ENCODE measurements around the gene ZNF543. TPM values are rescaled to one million over a fixed set of nuclear protein-coding genes. Genes with fewer than 3 reads are reported as not detected.

ZNF543 gene
- total RNA-seq, 1 experiment from 2014 or later, result 5.2 TPM

GRCh38 chr19:57362419-57362818, 42.1 kb downstream of the ZNF543 start:
- H2AFZ ChIP-seq (ENCODE audit: low read length), result peak overlapping the region; percentile 90
- peak overlapping the region; percentile 55 for H3K9ac ChIP-seq (ENCODE audit: low read length)
- peak overlapping the region; percentile 85 for H3K4me2 ChIP-seq (ENCODE audit: low read length)
- no TSS peak for BruUV-seq (replicated peaks)
- no peaks in the 10 kb centered on the region for H3K9me2 ChIP-seq (replicated peaks; ENCODE audit: low read length)
- intact Hi-C loops (cut with micrococcal nuclease), result no loop called here
- CTCF ChIA-PET, result no interaction called here
- H3K79me2 ChIP-seq (ENCODE audit: low read length), result peaks cover 23% of the 10 kb centered on the region
- DNase-seq (no peak), ATAC-seq (no peak)
- H3K4me1 ChIP-seq (ENCODE audit: insufficient read depth, low read length), result peaks cover 13% of the 10 kb centered on the region
- no peaks in the 10 kb centered on the region for H4K20me1 ChIP-seq (ENCODE audit: low read length)
- H3K4me3 ChIP-seq (ENCODE audit: low read length), result peak overlapping the region; percentile 80
- no peaks in the 10 kb centered on the region for H3K9me3 ChIP-seq (ENCODE audit: low read length)
- no peaks in the 10 kb centered on the region for H3F3A ChIP-seq (ENCODE audit: low read length, unreplicated experiment)
- no peaks in the 10 kb centered on the region for H3K27me3 ChIP-seq (ENCODE audit: low read length)
- TF ChIP-seq EZH2phosphoT487 (IDR thresholded peaks at IDR 0.05; ENCODE audit: borderline replicate concordance, low read length), result no peak
- TF ChIP-seq, protein P1, sequence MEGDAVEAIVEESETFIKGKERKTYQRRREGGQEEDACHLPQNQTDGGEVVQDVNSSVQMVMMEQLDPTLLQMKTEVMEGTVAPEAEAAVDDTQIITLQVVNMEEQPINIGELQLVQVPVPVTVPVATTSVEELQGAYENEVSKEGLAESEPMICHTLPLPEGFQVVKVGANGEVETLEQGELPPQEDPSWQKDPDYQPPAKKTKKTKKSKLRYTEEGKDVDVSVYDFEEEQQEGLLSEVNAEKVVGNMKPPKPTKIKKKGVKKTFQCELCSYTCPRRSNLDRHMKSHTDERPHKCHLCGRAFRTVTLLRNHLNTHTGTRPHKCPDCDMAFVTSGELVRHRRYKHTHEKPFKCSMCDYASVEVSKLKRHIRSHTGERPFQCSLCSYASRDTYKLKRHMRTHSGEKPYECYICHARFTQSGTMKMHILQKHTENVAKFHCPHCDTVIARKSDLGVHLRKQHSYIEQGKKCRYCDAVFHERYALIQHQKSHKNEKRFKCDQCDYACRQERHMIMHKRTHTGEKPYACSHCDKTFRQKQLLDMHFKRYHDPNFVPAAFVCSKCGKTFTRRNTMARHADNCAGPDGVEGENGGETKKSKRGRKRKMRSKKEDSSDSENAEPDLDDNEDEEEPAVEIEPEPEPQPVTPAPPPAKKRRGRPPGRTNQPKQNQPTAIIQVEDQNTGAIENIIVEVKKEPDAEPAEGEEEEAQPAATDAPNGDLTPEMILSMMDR (conservative IDR thresholded peaks at IDR 0.05; ENCODE audit: low read depth, low read length), result no peak
- no peak for TF ChIP-seq EZH2 (IDR thresholded peaks at IDR 0.05; ENCODE audit: low read length, unreplicated experiment)
- H3K27ac ChIP-seq (ENCODE audit: low read length), result no peak overlapping the region; the same call in 1 of the 2 replicates
- POLR2A ChIA-PET (ENCODE audit: unreplicated experiment), result no interaction called here
- H3K36me3 ChIP-seq (ENCODE audit: low read depth, low read length), result peaks cover 20% of the 10 kb centered on the region

DNA sequence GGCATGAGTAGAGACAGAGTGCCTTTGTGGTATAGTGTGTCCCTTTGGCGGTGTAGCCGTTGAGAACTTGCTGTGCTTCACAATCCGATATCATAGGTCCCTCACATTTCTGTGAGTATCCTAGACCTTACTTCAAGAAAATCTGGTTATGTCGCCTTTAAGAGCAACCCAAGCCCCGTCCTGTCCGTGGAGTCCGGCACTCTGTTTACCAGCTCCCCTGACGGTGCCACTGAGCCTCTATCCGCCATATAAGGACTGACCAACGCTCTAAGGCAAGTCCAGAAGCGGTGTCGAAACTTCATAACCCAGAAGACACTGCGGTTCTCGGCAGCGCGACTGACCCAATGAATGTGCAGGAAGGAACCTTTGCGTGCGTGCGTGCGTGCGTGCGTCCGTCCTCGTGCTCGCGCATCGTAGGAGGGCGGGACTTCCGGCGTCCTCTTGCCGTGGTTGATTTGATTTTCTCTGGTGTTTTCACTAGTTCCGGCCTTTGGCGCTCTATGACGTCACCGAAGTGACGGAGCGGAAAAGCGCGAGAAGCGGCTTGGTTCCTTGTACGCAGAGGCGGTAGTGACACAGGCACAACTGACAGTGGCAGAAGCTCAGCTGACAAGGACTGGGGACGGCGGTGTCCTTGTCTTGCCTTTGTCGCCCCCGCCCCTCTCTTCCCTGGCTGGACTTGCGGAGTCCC, 42.9 kb downstream of the ZNF543 start, which contains the start of the genes TRAPPC2B and ZNF547:
TSS of gene TRAPPC2B (plus strand) at position 555 of the 691 bp plus-strand sequence. CDS start 1,283 bp downstream, outside the sequence.
TSS of gene ZNF547 (plus strand) at position 555 of the 691 bp plus-strand sequence. CDS start 5,005 bp downstream, outside the sequence.
- H2AFZ ChIP-seq (ENCODE audit: low read length), result peak within 1 kb of the TSS; percentile 90
- H3K27me3 ChIP-seq (ENCODE audit: low read length), result no peaks in the 10 kb centered on the region
- intact Hi-C loops (cut with micrococcal nuclease), result loop anchor here (1.0 kb wide), 2 partner anchors 12 to 43 kb away; partner anchors contain the start of genes ZNF304 and ZNF543
- no peaks in the 10 kb centered on the region for H3F3A ChIP-seq (ENCODE audit: low read length, unreplicated experiment)
- TF ChIP-seq EZH2phosphoT487 (IDR thresholded peaks at IDR 0.05; ENCODE audit: borderline replicate concordance, low read length), result no peak
- TF ChIP-seq, protein P1 (conservative IDR thresholded peaks at IDR 0.05; ENCODE audit: low read depth, low read length), result no peak
- TF ChIP-seq EZH2 (IDR thresholded peaks at IDR 0.05; ENCODE audit: low read length, unreplicated experiment), result no peak
- H3K79me2 ChIP-seq (ENCODE audit: low read length), result peaks cover 18% of the 10 kb centered on the region
- no peaks in the 10 kb centered on the region for H3K9me2 ChIP-seq (replicated peaks; ENCODE audit: low read length)
- H3K4me1 ChIP-seq (ENCODE audit: insufficient read depth, low read length), result peaks cover 13% of the 10 kb centered on the region
- H3K9me3 ChIP-seq (ENCODE audit: low read length), result no peaks in the 10 kb centered on the region
- H3K4me3 ChIP-seq (ENCODE audit: low read length), result peak within 1 kb of the TSS; percentile 80
- peak; percentile 99 for ATAC-seq
- H3K27ac ChIP-seq (ENCODE audit: low read length), result peak within 1 kb of the TSS; percentile 32
- peak within 1 kb of the TSS; percentile 82 for H3K9ac ChIP-seq (ENCODE audit: low read length)
- ChIA-PET CTCF (no interaction called here), POLR2A (ENCODE audit: unreplicated experiment) (no interaction called here)
- H4K20me1 ChIP-seq (ENCODE audit: low read length), result no peaks in the 10 kb centered on the region
- H3K4me2 ChIP-seq (ENCODE audit: low read length), result peak within 1 kb of the TSS; percentile 85
- peaks cover 17% of the 10 kb centered on the region for H3K36me3 ChIP-seq (ENCODE audit: low read depth, low read length)
- BruUV-seq (replicated peaks), result no TSS peak
- DNase-seq, result peak; percentile 99
